PC-9 (cell line): Measurements from ENCODE around the gene AKAP3.

Source experiments
- EZH2 ChIP-seq: fragments of 200-600 bp; sonication (generic); IDR thresholded peaks from 2 replicates; pipeline ENCODE4 v1.8.0; 2017; ENCODE audit warnings: antibody characterized with exemption, low read depth
- TF ChIP-seq, protein P1 (sequence below): fragments of 200-600 bp; sonication (generic); conservative IDR thresholded peaks from 2 replicates; pipeline ENCODE4 v1.6.1; 2017; ENCODE audit warnings: mixed run types, antibody characterized with exemption, mild to moderate bottlenecking, moderate library complexity

DNA sequence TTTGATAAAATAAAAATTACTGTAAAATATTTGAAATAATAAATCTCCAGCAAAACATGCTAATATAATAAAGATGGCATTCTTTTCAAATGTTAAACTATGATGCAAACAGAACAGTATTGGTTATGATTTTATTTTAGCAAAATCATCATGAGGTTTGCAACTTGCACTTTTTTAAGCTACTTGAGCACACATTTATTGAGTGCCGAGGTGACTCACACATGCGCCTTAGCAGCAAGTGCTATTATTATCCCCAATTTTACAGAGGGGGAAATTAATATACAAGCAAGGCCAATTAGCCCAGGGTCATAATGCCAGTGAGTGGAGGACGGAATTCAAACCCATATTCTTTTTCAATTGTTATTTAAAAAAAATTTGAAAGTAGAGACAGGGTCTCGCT is 79.6 kb downstream of the AKAP3 start:
- TF ChIP-seq, protein P1, sequence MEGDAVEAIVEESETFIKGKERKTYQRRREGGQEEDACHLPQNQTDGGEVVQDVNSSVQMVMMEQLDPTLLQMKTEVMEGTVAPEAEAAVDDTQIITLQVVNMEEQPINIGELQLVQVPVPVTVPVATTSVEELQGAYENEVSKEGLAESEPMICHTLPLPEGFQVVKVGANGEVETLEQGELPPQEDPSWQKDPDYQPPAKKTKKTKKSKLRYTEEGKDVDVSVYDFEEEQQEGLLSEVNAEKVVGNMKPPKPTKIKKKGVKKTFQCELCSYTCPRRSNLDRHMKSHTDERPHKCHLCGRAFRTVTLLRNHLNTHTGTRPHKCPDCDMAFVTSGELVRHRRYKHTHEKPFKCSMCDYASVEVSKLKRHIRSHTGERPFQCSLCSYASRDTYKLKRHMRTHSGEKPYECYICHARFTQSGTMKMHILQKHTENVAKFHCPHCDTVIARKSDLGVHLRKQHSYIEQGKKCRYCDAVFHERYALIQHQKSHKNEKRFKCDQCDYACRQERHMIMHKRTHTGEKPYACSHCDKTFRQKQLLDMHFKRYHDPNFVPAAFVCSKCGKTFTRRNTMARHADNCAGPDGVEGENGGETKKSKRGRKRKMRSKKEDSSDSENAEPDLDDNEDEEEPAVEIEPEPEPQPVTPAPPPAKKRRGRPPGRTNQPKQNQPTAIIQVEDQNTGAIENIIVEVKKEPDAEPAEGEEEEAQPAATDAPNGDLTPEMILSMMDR, result no peak
- TF ChIP-seq EZH2, result no peak
